Measurements from ENCODE around the gene RDX.
A peak's percentile ranks its signal among the peaks of the same experiment; 100 is the strongest.
"Not testable (repeated sequence)": the region's sequence is repeated elsewhere in the genome, so short reads cannot be mapped to it uniquely, and the experiment has no call there.

Gene RDX

GRCh38 chr11:110230377-110230776 is 66.0 kb downstream of the RDX start:
- Histone ChIP-seq H3K36me3 (ENCODE audit: low read depth) (peaks cover 91% of the 10 kb centered on the region), H3K4me1 (ENCODE audit: insufficient read depth, poor library complexity, severe bottlenecking) (no peaks in the 10 kb centered on the region), H3K27ac (ENCODE audit: poor library complexity, severe bottlenecking) (no peak overlapping the region), H3K9me3 (ENCODE audit: severe bottlenecking) (no peaks in the 10 kb centered on the region), H3K27me3 (ENCODE audit: insufficient read depth, poor library complexity, severe bottlenecking) (no peaks in the 10 kb centered on the region), H3K4me3 (ENCODE audit: severe bottlenecking) (no peak overlapping the region)
- ATAC-seq (ENCODE audit: low read depth) (no peak), DNase-seq (ENCODE audit: low spot score) (no peak)
- TF ChIP-seq, protein P1, sequence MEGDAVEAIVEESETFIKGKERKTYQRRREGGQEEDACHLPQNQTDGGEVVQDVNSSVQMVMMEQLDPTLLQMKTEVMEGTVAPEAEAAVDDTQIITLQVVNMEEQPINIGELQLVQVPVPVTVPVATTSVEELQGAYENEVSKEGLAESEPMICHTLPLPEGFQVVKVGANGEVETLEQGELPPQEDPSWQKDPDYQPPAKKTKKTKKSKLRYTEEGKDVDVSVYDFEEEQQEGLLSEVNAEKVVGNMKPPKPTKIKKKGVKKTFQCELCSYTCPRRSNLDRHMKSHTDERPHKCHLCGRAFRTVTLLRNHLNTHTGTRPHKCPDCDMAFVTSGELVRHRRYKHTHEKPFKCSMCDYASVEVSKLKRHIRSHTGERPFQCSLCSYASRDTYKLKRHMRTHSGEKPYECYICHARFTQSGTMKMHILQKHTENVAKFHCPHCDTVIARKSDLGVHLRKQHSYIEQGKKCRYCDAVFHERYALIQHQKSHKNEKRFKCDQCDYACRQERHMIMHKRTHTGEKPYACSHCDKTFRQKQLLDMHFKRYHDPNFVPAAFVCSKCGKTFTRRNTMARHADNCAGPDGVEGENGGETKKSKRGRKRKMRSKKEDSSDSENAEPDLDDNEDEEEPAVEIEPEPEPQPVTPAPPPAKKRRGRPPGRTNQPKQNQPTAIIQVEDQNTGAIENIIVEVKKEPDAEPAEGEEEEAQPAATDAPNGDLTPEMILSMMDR (IDR thresholded peaks at IDR 0.05; ENCODE audit: poor library complexity, severe bottlenecking) = no peak

DNA sequence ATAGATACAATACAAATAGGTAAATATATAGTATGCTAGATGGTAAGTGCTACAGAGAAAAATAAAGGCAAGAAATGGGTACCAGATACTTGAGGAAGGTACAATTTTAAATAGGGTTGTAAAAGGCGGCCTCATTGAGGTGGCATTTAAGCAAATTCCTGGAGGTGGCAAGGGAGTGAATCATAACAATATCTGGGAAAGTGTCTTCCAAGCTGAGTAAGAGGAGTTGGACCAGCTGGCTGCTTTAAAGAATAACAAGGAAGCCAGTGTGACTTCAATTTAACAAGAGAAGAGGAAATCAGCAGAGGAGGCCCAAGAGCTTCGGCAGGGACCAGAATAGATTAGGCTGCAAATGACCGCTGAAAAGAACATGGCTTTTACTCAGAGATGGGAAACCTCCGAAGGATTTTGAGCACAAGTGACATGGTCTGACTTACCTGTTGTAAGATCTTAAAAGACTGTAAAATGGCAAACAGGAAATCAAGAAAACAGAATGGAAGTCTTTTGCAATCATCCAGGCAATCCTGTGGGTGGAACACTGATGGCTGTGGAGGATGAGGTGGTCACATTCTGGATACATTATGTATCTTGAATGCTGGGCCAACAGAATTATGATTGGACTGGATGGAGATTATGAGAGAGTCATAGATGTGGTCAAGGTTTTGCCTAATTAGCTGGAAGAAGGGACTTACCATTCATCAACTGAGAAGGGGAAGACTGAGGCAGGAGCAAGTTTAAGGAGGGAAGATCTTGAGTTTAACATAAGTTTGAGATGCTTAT is 77.2 kb downstream of the RDX start:
- ATAC-seq (ENCODE audit: low read depth) = no peak
- no peaks in the 10 kb centered on the region for H3K4me1 ChIP-seq (ENCODE audit: insufficient read depth, poor library complexity, severe bottlenecking)
- TF ChIP-seq, protein P1 (IDR thresholded peaks at IDR 0.05; ENCODE audit: poor library complexity, severe bottlenecking) = no peak
- no peaks in the 10 kb centered on the region for H3K9me3 ChIP-seq (ENCODE audit: severe bottlenecking)
- no peak overlapping the region for H3K27ac ChIP-seq (ENCODE audit: poor library complexity, severe bottlenecking)
- no peaks in the 10 kb centered on the region for H3K27me3 ChIP-seq (ENCODE audit: insufficient read depth, poor library complexity, severe bottlenecking)
- no peak for DNase-seq (ENCODE audit: low spot score)
- H3K36me3 ChIP-seq (ENCODE audit: low read depth) = peaks cover under 1% of the 10 kb centered on the region
- H3K4me3 ChIP-seq (ENCODE audit: severe bottlenecking) = no peak overlapping the region

- Histone ChIP-seq H3K36me3 (ENCODE audit: low read depth) (no peaks in the 10 kb centered on the region), H3K4me3 (ENCODE audit: severe bottlenecking) (no peak overlapping the region), H3K27ac (ENCODE audit: poor library complexity, severe bottlenecking) (no peak overlapping the region), H3K9me3 (ENCODE audit: severe bottlenecking) (no peaks in the 10 kb centered on the region), H3K27me3 (ENCODE audit: insufficient read depth, poor library complexity, severe bottlenecking) (no peaks in the 10 kb centered on the region), H3K4me1 (ENCODE audit: insufficient read depth, poor library complexity, severe bottlenecking) (no peaks in the 10 kb centered on the region)
- TF ChIP-seq, protein P1 (IDR thresholded peaks at IDR 0.05; ENCODE audit: poor library complexity, severe bottlenecking) = no peak
- peak; percentile 33; the same call in 1 of the 3 replicates for ATAC-seq (ENCODE audit: low read depth)
- DNase-seq (ENCODE audit: low spot score) = no peak
These were observed 78.5 kb downstream of the RDX start for GRCh38 chr11:110217936-110218335.

- H3K9me3 ChIP-seq (ENCODE audit: severe bottlenecking) = no peaks in the 10 kb centered on the region
- TF ChIP-seq, protein P1 (IDR thresholded peaks at IDR 0.05; ENCODE audit: poor library complexity, severe bottlenecking) = no peak
- H3K27me3 ChIP-seq (ENCODE audit: insufficient read depth, poor library complexity, severe bottlenecking) = no peaks in the 10 kb centered on the region
- H3K4me1 ChIP-seq (ENCODE audit: insufficient read depth, poor library complexity, severe bottlenecking) = no peaks in the 10 kb centered on the region
- H3K27ac ChIP-seq (ENCODE audit: poor library complexity, severe bottlenecking) = no peak overlapping the region
- no peak overlapping the region for H3K4me3 ChIP-seq (ENCODE audit: severe bottlenecking)
- DNase-seq (ENCODE audit: low spot score) = no peak
- ATAC-seq (ENCODE audit: low read depth) = no peak
- no peaks in the 10 kb centered on the region for H3K36me3 ChIP-seq (ENCODE audit: low read depth)
These were observed 79.1 kb downstream of the RDX start for GRCh38 chr11:110217223-110217877.

- not testable (repeated sequence) for H3K4me1 ChIP-seq (ENCODE audit: insufficient read depth, poor library complexity, severe bottlenecking); H3K9me3 ChIP-seq (ENCODE audit: severe bottlenecking); H3K36me3 ChIP-seq (ENCODE audit: low read depth); H3K27me3 ChIP-seq (ENCODE audit: insufficient read depth, poor library complexity, severe bottlenecking); DNase-seq (ENCODE audit: low spot score); H3K27ac ChIP-seq (ENCODE audit: poor library complexity, severe bottlenecking); ATAC-seq (ENCODE audit: low read depth)
- peak overlapping the region; percentile 8 for H3K4me3 ChIP-seq (ENCODE audit: severe bottlenecking)
These were observed 87.1 kb downstream of the RDX start for GRCh38 chr11:110209313-110209694.

DNA sequence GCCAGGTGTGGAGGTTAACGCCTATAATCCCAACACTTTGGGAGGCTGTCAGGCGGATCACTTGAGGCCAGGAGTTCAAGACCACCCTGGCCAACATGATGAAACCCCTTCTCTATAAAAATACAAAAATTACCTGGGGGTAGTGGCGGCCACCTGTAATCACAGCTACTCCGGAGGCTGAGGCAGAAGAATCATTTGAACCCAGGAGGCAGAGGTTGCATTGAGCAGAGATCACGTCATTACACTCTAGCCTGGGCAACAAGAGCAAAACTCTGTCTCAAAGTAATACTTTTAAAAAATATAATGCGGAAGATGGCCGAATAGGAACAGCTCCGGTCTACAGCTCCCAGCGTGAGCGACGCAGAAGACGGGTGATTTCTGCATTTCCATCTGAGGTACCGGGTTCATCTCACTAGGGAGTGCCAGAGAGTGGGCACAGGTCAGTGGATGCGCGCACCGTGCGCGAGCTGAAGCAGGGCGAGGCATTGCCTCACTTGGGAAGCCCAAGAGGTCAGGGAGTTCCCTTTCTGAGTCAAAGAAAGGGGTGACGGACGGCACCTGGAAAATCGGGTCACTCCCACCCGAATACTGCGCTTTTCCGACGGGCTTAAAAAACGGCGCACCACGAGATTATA is 87.6 kb downstream of the RDX start:
- not testable (repeated sequence) for H3K4me1 ChIP-seq (ENCODE audit: insufficient read depth, poor library complexity, severe bottlenecking); H3K27me3 ChIP-seq (ENCODE audit: insufficient read depth, poor library complexity, severe bottlenecking); ATAC-seq (ENCODE audit: low read depth); DNase-seq (ENCODE audit: low spot score); H3K36me3 ChIP-seq (ENCODE audit: low read depth); H3K9me3 ChIP-seq (ENCODE audit: severe bottlenecking); H3K27ac ChIP-seq (ENCODE audit: poor library complexity, severe bottlenecking); H3K4me3 ChIP-seq (ENCODE audit: severe bottlenecking)
